Ovary (tissue), 3 donors: ENCODE results near the gene SPACA9.

Experiments
- CTCF ChIP-seq, 3 donors: fragments of 450-650 bp in 2 of 3; fragments of 200-600 bp in 1 of 3; IDR thresholded peaks; one replicate each; pipeline versions ENCODE4 v1.5.1 to v1.8.0; 2016 to 2022; ENCODE audit warnings: antibody characterized with exemption in 3 of 3, mild to moderate bottlenecking in 1 of 3
- POLR2A ChIP-seq: fragments of 450-650 bp; IDR thresholded peaks from one replicate; pipeline ENCODE4 v1.6.1; 2017; ENCODE audit warnings: antibody characterized with exemption, mild to moderate bottlenecking, moderate library complexity
- donor health status: DM: no; HTN: no; CAD: no.

- no peak for TF ChIP-seq CTCF (IDR thresholded peaks at IDR 0.05)
- TF ChIP-seq POLR2A, result no peak
Measured at GRCh38 chr9:132886334-132886725, 7.6 kb downstream of the SPACA9 start.
